ENCODE data around the gene GPX8.

- TF ChIP-seq POLR2AphosphoS5 (IDR thresholded peaks at IDR 0.05; ENCODE audit: low read depth, low read length): no peak
- TF ChIP-seq POLR2A (IDR thresholded peaks at IDR 0.05; ENCODE audit: low read depth, low read length): no peak
- no peak for TF ChIP-seq SPI1 (IDR thresholded peaks at IDR 0.05; ENCODE audit: low read depth, low read length)
- no peak for TF ChIP-seq POU2F2 (IDR thresholded peaks at IDR 0.05; ENCODE audit: low read depth, low read length)
Observed at GRCh38 chr5:55172051-55172899, 12.3 kb downstream of the GPX8 start.
